HG02973 (cell line): ENCODE results near the gene HMGXB3.
"Not testable (repeated sequence)": the region's sequence is repeated elsewhere in the genome, so short reads cannot be mapped to it uniquely, and the experiment has no call there.

Experiments
- ATAC-seq: cut with Tn5 transposase; IDR thresholded peaks from one replicate; pipeline ENCODE4 v1.9.1; 2021; ENCODE audit warnings: moderate library complexity; ENCODE audit not compliant: unreplicated experiment

HMGXB3 gene

DNA sequence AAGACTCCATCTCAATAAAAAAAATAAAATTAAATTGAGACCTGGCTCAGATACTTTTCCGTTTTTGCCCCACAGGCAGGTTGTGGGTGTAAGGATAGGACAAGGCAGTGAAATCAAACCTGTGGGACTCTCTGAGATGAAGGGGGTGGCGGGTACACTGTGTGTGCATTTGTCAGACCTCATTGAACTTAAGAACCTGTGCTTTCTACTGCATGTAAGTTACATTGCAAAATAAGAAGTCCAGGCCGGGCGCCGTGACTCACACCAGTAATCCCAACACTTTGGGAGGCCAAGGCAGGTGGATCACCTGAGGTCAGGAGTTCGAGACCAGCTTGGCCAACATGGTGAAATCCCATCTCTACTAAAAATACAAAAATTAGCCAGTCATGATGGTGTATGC, 84.2 kb downstream of the HMGXB3 start:
- not testable (repeated sequence) for ATAC-seq

DNA sequence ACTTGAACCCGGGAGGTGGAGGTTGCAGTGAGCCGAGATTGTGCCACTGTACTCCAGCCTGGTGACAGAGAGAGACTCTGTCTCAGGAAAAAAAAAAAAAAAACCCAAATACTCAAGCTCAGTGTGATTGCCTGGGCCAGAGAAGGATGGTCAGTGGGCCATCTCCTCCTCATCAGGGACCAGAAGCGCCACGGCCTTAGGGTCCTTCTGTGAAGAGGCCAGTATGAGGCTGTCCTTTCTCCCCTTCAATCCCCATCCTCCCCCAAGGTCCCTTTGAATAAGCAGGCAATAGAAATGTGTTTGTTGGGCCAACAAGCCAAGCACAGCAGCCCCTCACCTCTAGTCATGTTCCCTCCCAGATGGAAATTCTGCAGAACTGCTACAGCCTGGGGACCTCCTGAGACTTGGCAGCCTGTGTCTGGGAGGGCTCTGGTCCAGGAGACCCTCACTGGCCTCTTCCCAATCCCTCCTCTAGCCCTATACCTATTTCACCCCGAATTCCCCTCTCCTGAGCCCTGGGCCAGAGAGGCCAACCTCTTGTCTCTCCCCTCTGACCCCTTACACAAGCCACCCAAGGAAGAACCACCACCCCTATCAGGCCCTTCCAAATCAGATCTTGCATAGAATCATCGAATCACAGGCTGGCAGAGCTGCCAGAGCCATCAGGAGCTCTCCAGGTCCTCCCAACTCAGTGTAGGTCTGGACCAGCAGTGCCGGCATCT, 84.8 kb downstream of the HMGXB3 start:
- ATAC-seq = no peak

DNA sequence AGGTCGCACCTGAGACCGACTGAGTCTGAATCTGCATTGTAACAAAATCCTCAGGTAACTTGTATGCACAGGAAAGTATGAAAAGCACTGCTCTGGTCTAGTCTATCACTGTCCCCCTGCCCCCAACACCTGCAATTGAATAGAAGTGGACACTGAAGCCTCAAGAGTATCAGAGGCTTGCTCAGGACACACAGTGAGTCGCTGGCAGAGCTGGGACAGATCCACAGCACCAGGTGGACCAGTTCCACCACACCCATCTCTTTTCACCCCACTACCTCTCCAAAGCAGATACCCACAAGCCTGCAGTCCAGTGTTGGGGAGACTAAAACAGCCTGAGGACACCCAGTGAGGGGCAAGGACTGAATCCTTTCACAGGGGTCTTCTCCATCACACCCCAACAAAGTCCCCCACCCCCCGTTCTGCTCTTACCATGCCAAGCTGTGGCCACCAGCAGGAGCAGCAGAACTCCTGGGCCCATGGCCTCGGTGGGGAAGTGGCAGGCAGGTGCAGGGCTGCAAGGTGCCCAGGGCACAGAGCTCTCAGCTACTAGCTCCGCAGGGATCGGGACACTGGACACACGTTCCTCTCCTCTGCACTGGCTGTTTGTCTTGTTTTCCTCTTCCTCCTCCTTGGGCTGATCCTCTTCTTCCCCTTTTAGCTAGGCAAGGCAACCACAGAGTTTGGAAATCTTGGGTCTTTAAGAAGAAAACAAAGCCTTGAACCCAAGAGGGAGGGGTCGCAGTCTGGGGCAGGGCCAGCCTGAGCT, 85.6 kb downstream of the HMGXB3 start, which contains the start of gene CSF1R:
Gene CSF1R (minus strand): TSS at position 605 of the 766 bp plus-strand sequence. CDS start 127 bp downstream, at position 478.
- no peak for ATAC-seq

DNA sequence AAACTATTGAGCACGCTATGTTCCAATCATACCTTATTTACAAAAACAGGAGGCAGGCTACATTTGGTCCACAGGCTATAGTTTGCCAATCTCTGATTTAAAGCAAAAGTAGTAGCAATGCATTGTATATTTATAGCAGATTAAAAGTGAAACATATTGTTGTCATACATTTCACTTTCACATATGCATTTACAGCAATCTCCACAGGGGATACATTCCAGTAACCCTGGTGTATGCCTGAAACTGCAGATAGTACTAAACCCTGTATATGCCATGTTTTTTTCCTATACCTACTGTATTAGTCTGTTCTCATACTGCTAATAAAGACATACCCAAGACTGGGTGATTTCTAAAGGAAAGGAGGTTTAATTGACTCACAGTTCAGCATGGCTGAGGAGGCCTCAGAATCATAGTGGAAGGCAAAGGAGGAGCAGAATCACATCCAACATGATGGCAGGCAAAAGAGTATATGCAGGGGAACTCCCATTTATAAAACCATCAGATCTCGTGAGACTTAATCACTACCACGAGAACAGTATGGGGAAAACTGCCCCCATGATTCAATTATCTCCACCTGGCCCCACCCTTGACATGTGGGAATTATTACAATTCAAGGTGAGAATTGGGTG, 91.7 kb downstream of the HMGXB3 start:
- peak; percentile 89 for ATAC-seq

DNA sequence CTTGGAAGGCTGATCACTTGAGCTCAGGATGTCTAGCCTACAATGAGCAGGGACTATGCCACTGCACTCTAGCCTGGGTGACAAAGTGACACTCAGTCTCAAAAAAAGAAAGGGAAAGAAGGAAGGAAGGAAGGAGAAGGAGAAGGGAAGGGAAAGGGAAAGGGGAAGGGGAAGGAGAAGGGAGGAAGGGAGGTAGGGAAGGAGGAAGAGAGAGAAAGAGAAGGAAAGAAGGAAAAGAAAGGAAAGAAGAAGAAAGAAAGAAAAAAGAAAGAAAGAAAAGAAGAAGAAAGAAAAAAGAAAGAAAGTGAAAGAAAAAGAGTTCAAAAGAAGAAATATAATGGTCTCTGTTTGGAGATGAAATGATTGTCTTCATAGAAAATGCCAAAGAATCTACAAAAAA, 96.6 kb downstream of the HMGXB3 start:
- no peak for ATAC-seq

DNA sequence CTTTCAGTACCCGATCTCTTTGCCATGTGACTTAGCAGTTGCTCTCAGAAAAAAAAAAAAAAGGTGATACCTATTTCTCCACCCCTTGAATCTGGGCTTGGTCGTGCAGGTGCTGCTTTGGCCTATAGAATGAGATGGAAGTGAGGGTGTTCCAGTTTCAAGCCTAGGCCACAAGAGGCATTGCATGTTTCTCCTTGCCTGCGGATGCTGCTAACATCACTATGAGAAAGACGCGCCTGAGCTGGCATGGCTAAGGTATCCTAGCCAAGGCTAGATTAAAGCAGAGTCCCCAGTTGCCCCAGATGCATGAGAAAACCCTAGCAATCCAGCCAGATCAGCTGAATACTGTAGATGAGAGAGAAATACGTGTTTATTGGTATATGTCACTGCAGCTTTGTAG, 100.5 kb downstream of the HMGXB3 start:
- no peak for ATAC-seq
